Activated T-cell treated with anti-CD3 and anti-CD28 coated beads, Interleukin-2, amount 50 U/mL, for 1 hour (primary cell): ENCODE data around the gene COLGALT1.

ENCODE experiments used
- DNase-seq: peaks from one replicate; pipeline ENCODE4 v3.0.0-alpha.2; 2020

COLGALT1 gene

DNA sequence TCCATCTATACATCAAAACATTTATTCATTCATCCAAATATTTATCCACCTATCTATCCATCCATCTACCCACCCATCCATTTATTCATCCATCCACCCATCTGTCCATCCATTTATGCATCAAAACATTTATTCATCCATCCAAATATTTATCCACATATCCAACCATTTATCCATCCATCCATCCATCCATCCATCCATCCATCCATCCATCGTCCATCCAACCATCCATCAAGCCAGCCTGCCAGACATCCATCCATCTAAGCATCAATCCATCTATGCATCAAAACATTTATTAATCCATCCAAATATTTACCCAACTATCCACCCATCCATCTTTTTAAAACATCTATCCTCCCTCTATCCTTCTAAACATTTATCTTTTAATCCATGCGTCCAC, 70.5 kb downstream of the COLGALT1 start:
- no peak for DNase-seq

DNA sequence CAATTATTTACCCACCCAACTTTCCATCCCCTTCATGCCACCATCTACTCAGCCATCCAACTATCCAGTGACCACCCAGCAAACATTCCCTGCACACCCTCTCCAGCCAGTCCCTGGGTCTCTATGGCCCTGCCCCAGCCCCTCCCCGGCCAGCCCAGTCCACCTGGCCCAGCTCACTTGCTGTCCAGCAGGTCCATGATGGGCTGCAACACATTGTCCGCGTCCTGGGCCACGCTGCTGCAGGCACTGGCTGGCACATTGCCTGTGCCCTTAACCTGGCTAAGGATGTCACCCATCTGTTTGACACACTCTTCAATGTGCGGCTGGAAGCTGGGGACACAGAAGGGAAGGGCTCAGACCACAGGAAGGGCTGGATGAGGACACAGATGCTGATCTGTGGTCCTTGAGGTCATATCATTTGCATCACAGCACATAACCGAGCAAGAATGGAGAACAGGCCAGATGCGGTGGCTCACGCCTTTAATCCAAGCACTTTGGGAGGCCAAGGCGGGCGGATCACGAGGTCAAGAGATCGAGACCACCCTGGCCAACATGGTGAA, 71.1 kb downstream of the COLGALT1 start:
- DNase-seq: no peak

DNA sequence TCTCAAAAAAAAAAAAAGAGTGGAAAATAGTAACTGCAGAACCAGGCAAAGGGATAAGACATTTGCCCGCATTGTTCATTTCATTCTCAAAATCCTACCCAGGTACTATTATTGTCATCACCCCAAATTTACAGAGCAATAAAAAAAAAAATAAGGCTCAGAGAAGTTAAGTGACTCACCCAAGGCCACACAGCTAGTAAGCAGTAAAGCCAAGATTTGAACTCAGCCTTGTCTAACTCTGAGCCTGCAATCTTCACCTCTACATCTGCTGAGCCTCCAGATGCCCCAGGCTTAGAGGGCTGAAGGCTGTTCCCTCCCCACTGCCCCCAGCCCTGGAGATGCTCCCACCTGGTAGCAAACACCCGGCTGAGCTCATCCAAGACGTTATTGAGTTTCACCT, 71.7 kb downstream of the COLGALT1 start:
- no peak for DNase-seq

DNA sequence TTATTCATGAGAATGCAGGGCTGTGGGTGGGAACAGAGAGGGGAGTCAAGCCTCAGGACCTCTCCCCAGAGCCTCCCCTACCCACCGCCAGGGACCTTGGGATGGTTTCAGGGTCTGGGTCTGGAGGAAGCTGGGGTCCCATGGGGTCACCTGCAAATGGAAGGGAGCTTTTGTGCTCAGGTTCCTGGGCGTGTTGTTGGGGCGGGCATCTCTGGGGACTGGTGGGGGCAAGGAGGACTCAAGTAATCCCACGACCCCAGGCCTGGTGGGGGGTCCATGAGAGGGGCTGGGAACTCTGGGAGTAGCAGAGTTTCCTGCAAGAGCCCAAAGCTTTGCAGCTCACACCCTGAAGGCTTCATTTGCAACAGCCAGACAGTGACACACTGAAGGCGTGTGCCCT, 72.5 kb downstream of the COLGALT1 start:
- DNase-seq: no peak

DNA sequence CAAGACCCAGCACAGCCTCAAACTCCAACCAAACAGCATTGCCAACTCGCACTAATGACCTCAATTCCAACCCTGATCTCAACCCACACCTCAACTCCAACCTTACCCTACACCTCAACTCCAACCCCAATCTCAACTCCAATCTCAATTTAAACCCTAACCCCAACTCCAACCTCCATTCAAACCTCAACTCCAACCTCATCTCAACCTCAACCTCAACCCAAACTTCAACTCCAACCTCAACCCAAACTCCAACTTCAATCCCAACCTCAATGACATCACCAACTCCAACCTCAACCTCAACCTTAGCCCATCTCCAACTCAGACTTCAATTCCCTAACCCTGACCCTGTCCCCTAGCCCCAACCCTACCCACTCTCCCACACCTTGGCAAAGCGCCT, 74.3 kb downstream of the COLGALT1 start:
- DNase-seq: no peak

DNA sequence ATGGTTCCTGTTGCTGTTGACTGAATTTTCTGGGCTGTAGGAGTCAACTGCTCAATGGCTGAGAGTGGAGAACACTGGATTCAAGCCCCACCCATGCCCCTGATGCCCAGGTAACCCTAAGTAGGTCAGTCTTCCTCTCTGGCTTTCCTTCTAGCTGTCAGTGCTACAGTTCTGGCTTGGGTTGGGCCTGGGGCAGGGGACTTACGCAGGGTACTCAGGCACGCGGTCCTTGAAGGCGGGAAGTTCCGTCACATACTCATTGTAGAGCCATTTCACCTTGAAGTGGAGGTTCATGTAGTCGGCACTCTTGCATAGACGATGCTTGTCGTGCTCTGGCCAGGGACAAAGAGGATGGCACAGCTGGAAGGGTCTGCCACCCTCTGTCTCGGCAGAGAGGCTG, 77.1 kb downstream of the COLGALT1 start:
- DNase-seq: no peak
